Measurements from ENCODE around the gene LRMDA. TPM values are rescaled to one million over a fixed set of nuclear protein-coding genes. Genes with fewer than 3 reads are reported as not detected.

Gene LRMDA
- total and polyA plus RNA-seq, 2 of the 13 experiments (the other 11 are each of a cell fraction or from before 2014, with no cell fraction given) = 13.4 to 22.0 TPM

DNA sequence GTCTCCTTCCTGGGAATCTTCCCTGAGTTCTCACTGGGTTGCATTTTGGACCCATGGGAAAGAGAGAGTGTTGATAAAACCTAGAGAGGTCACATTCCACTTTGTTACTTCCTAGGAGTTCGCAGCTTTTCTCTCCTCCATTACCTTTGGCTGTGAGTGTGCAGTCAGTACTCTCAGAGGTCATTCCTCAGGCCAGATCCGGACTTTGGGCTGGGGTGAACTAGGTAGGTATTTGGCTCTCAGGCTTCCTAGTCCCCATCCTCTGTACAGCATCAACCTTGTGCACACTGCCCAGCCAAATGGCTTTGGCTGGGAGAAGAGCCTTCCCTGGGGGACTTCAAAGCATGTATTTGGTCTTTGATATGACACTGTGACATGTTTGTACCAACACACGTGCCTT is 508.1 kb downstream of the LRMDA start (continued):
- TF ChIP-seq, protein P1, sequence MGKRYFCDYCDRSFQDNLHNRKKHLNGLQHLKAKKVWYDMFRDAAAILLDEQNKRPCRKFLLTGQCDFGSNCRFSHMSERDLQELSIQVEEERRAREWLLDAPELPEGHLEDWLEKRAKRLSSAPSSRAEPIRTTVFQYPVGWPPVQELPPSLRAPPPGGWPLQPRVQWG (CRISPR knock-in tag; IDR thresholded peaks at IDR 0.05; ENCODE audit: borderline replicate concordance, low read depth) = no peak
- peak; percentile 32; the same call in 1 of the 2 replicates for TF ChIP-seq RARA (CRISPR knock-in tag; IDR thresholded peaks at IDR 0.05)
- TF ChIP-seq ZNF670 (CRISPR knock-in tag; IDR thresholded peaks at IDR 0.05; ENCODE audit: borderline replicate concordance) = no peak
- TF ChIP-seq HNF4A (CRISPR knock-in tag; IDR thresholded peaks at IDR 0.05) = peak; percentile 54
- TF ChIP-seq ZNF205 (CRISPR knock-in tag; IDR thresholded peaks at IDR 0.05) = peak; percentile 98

- H3K79me2 ChIP-seq (ENCODE audit: insufficient read depth, low read length) = no peaks in the 10 kb centered on the region
- H3K27me3 ChIP-seq (ENCODE audit: control insufficient read depth in 1 of 2, insufficient read depth in 2 of 2, low read length in 2 of 2) = no peaks in the 10 kb centered on the region
- ChIA-PET CTCF (ENCODE audit: low intra/inter-chr PET ratio, low total read pairs) (no interaction called here), POLR2A (no interaction called here)
- H3K4me2 ChIP-seq (ENCODE audit: low read depth, low read length) = no peak overlapping the region
- WGBS (ENCODE audit: low lambda C conversion rate) = 95% methylated on average over 5 of the region's 5 CpGs
- DNase-seq (ENCODE audit: low spot score) (no peak), FAIRE-seq (no peak), ATAC-seq (no peak)
- TF ChIP-seq ZFP41 (CRISPR knock-in tag; IDR thresholded peaks at IDR 0.05; ENCODE audit: borderline replicate concordance) = no peak
- TF ChIP-seq NFATC3 (CRISPR knock-in tag; IDR thresholded peaks at IDR 0.05) = no peak
- no peak for TF ChIP-seq BCL3 (CRISPR knock-in tag; IDR thresholded peaks at IDR 0.05)
- no peak for TF ChIP-seq ETV6 (CRISPR knock-in tag; conservative IDR thresholded peaks at IDR 0.05)
- TF ChIP-seq XBP1 (CRISPR knock-in tag; IDR thresholded peaks at IDR 0.05) = no peak
- TF ChIP-seq WIZ (CRISPR knock-in tag; IDR thresholded peaks at IDR 0.05) = no peak
- no peak for TF ChIP-seq ZNF615 (CRISPR knock-in tag; IDR thresholded peaks at IDR 0.05; ENCODE audit: borderline replicate concordance)
- TF ChIP-seq ZNF17 (CRISPR knock-in tag; IDR thresholded peaks at IDR 0.05) = no peak
- TF ChIP-seq ZMAT3 (CRISPR knock-in tag; conservative IDR thresholded peaks at IDR 0.05) = no peak
- TF ChIP-seq MTERF4 (CRISPR knock-in tag; IDR thresholded peaks at IDR 0.05) = no peak
- no TSS peak for BruUV-seq (replicated peaks)
- peaks cover 17% of the 10 kb centered on the region for H3K4me1 ChIP-seq (ENCODE audit: insufficient read depth, low read length)
- no peaks in the 10 kb centered on the region for H4K20me1 ChIP-seq (ENCODE audit: insufficient read depth, low read length)
- no peak overlapping the region for H2AFZ ChIP-seq (ENCODE audit: low read length)
- no peak overlapping the region for H3K9ac ChIP-seq (ENCODE audit: insufficient read depth, low read depth, low read length)
- no peak overlapping the region for H3K4me3 ChIP-seq (replicated peaks in 1 of 3; ENCODE audit: insufficient read depth in 1 of 3, low read depth in 2 of 3, low read length in 3 of 3)
- H3K27ac ChIP-seq (ENCODE audit: extremely low read length, insufficient read depth, low read length) = no peak overlapping the region
- H3K9me3 ChIP-seq (ENCODE audit: low read length) = no peaks in the 10 kb centered on the region
- in situ Hi-C loops (cut with HindIII; ENCODE audit: extremely low pct_ligation_motif_present, low pct_unique_long_range_greater_than_20kb) (no loop called here), intact Hi-C loops (cut with micrococcal nuclease; ENCODE audit: unreplicated experiment) (no loop called here)
- no peaks in the 10 kb centered on the region for H3K36me3 ChIP-seq (replicated peaks in 1 of 2; ENCODE audit: control insufficient read depth in 1 of 2, insufficient read depth in 2 of 2, low read length in 2 of 2)
Observed at GRCh38 chr10:75940742-75941141, 509.3 kb downstream of the LRMDA start.

Measured in HepG2 (cell line).